ENCODE measurements around the gene ARSD.

DNA sequence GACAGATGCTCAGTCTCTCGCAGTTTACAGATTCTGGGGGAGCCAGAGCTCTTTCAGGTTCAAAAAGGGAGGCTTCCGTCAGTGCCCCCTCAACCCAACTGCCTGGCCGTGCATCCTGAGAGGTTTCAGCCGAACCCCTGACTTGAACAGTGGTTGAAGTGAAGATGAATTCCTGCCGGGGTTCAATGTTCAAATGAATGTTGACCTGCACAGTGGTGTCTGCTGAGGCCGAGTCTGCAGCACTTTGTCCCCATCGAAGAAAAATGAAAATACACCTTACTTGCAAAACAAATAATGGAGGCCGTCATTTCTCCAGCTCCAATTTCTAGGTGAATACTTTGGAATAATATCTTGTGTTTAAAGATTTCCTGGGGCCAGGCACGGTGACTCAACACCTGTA is 66.7 kb downstream of the ARSD start:
- TF ChIP-seq CTCF (conservative IDR thresholded peaks at IDR 0.05), result no peak
- TF ChIP-seq ZFX (IDR thresholded peaks at IDR 0.05), result no peak

All from C4-2B (cell line).